Right atrium auricular region (tissue), 2 donors: ENCODE data around the gene KCNB1. TPM values are rescaled to one million over a fixed set of nuclear protein-coding genes. Genes with fewer than 3 reads are reported as not detected.
"Not testable (repeated sequence)": the region's sequence is repeated elsewhere in the genome, so short reads cannot be mapped to it uniquely, and the experiment has no call there.

Experiments used
- DNase-seq: peaks from one replicate; pipeline ENCODE4 v3.0.0-alpha.2; 2019; ENCODE audit warnings: low spot score
- H3K27ac ChIP-seq, 2 donors: fragments of 200-600 bp; sonication (generic); 1 replicate in 1 of 2; 2 replicates in 1 of 2; pipeline ENCODE4 v1.5.1; 2016 to 2019
- H3K27me3 ChIP-seq, 2 donors: fragments of 200-600 bp; sonication (generic); one replicate each; pipeline versions ENCODE4 v1.5.1 to v1.6.0; 2017 to 2019
- H3K36me3 ChIP-seq: fragments of 200-600 bp; sonication (generic); one replicate; pipeline ENCODE4 v1.5.1; 2016
- H3K4me1 ChIP-seq, 2 donors: fragments of 200-600 bp; sonication (generic); one replicate each; pipeline versions ENCODE4 v1.5.1 to v1.6.0; 2017 to 2019
- H3K4me3 ChIP-seq, 2 donors: fragments of 200-600 bp; sonication (generic); 1 replicate in 1 of 2; 2 replicates in 1 of 2; pipeline ENCODE4 v1.5.1; 2017 to 2019; ENCODE audit warnings: mild to moderate bottlenecking in 1 of 2, moderate library complexity in 1 of 2
- H3K9me3 ChIP-seq, 2 donors: fragments of 200-600 bp; sonication (generic); one replicate each; pipeline ENCODE4 v1.5.1; 2019
- total RNA-seq, 2 donors: library from RNA; depleted of rRNA; stranded (reverse); fragments of >200 nt; gene quantifications; one replicate each; pipeline ENCODE4 v1.1.0, GENCODE V29; 2016
- TF ChIP-seq, protein P1 (sequence below), 2 donors: fragments of 200-600 bp; sonication (generic); IDR thresholded peaks; one replicate each; pipeline ENCODE4 v1.5.1; 2019; ENCODE audit warnings: antibody characterized with exemption in 2 of 2

KCNB1 gene
- total RNA-seq, 2 donors from 2014 or later, result 1.4 to 2.7 TPM

DNA sequence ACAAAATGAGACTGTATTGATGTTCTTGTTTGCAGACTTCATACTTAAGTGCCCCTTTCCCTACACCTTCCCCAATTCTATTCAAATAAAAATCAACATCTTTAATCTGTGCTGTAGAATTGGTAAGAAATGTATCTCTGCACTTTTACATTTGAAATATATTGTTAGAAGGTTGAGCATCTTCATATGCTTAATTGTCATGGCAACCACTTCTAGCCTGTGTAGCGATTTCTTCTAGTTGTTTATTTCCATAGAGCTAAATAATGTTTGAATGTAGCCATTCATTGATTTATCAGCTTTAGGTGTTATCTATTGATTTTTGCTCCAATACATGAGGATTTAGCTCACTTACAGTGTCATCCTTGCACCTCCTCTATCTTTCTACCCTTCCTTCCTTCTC is 166.9 kb downstream of the KCNB1 start:
- no peak for DNase-seq
- TF ChIP-seq, protein P1, sequence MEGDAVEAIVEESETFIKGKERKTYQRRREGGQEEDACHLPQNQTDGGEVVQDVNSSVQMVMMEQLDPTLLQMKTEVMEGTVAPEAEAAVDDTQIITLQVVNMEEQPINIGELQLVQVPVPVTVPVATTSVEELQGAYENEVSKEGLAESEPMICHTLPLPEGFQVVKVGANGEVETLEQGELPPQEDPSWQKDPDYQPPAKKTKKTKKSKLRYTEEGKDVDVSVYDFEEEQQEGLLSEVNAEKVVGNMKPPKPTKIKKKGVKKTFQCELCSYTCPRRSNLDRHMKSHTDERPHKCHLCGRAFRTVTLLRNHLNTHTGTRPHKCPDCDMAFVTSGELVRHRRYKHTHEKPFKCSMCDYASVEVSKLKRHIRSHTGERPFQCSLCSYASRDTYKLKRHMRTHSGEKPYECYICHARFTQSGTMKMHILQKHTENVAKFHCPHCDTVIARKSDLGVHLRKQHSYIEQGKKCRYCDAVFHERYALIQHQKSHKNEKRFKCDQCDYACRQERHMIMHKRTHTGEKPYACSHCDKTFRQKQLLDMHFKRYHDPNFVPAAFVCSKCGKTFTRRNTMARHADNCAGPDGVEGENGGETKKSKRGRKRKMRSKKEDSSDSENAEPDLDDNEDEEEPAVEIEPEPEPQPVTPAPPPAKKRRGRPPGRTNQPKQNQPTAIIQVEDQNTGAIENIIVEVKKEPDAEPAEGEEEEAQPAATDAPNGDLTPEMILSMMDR (IDR thresholded peaks at IDR 0.05), result no peak
- Histone ChIP-seq H3K9me3 (peaks cover 0 to 1% of the 10 kb centered on the region in 2 donors), H3K4me1 (peaks cover 0 to 16% of the 10 kb centered on the region in 2 donors), H3K4me3 (no peak overlapping the region), H3K27me3 (peaks cover 8 to 11% of the 10 kb centered on the region in 2 donors), H3K36me3 (no peaks in the 10 kb centered on the region), H3K27ac (no peak overlapping the region)

DNA sequence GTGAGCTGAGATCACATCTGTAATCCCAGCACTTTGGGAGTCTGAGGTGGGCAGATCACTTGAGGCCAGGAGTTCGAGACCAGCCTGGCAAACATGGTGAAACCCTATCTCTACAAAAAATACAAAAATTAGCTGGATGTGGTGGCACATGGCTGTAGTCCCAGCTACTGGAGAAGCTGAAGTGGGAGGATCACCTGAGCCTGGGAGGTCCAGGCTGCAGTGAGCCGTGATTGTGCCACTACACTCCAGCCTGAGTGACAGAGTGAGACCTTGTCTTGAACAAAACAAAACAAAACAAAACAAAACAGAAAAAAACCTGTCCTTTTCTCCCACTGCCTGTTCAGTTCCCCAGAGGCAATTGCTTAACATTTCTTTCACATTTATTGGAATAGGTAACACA is 168.4 kb downstream of the KCNB1 start:
- not testable (repeated sequence) for H3K36me3 ChIP-seq, H3K4me1 ChIP-seq, H3K27ac ChIP-seq, H3K4me3 ChIP-seq, DNase-seq, H3K9me3 ChIP-seq, H3K27me3 ChIP-seq

Other genes with a start within 250 kb of the KCNB1 start
- gene ZNFX1, start 204.6 kb downstream of the KCNB1 start, total RNA-seq, result 10 to 100 TPM; 20.7 to 33.6 TPM
- 100 to 1,000 TPM in 1 of 2 donors, 10 to 100 TPM in 1; 59.8 to 169 TPM for gene PTGIS, start 85.5 kb upstream of the KCNB1 start, total RNA-seq
- 10 to 100 TPM; 17.7 to 24.4 TPM for gene B4GALT5, start 231.2 kb upstream of the KCNB1 start, total RNA-seq